Measurements from ENCODE around the gene PCGF6.
A peak's percentile ranks its signal among the peaks of the same experiment; 100 is the strongest.
"Not testable (repeated sequence)": the region's sequence is repeated elsewhere in the genome, so short reads cannot be mapped to it uniquely, and the experiment has no call there.

Gene PCGF6

GRCh38 chr10:103350517-103351260, at the start of gene PCGF6:
Gene PCGF6, minus strand, starts transcription at chr10:103351140. Its CDS starts 74 bp downstream, at chr10:103351066.
- peak; percentile 7 to 87 (median 63) for DNase-seq

GRCh38 chr10:103397191-103397825, 46.4 kb upstream of the PCGF6 start:
- DNase-seq, result no peak

- no peak for DNase-seq
Measured at GRCh38 chr10:103396789-103397087, 45.8 kb upstream of the PCGF6 start.

- peak; percentile 56 to 98 (median 95) for DNase-seq
Measured at GRCh38 chr10:103396067-103396788, 45.3 kb upstream of the PCGF6 start, which contains the start of the genes ATP5MK and PDCD11. Gene ATP5MK, minus strand, starts transcription at chr10:103396475. Its CDS starts 4,018 bp downstream, at chr10:103392457. Gene PDCD11, plus strand, starts transcription at chr10:103396626. Its CDS starts 1,801 bp downstream, at chr10:103398427.

GRCh38 chr10:103395754-103396066, 44.8 kb upstream of the PCGF6 start:
- peak in 1 of 51 donors; percentile 12 for DNase-seq

GRCh38 chr10:103394180-103394579, 43.2 kb upstream of the PCGF6 start:
- DNase-seq, result no peak

- no peak for DNase-seq
Measured at GRCh38 chr10:103382769-103383168, 31.8 kb upstream of the PCGF6 start.

- no peak for DNase-seq
Measured at GRCh38 chr10:103374263-103374662, 23.3 kb upstream of the PCGF6 start.

GRCh38 chr10:103373544-103373943, 22.6 kb upstream of the PCGF6 start:
- no peak for DNase-seq

- DNase-seq, result peak; percentile 12 to 95 (median 82)
Measured at GRCh38 chr10:103367782-103368518, 17.0 kb upstream of the PCGF6 start, which contains the start of gene TAF5. Gene TAF5, plus strand, starts transcription at chr10:103367976. Its CDS starts 14 bp downstream, at chr10:103367990.

GRCh38 chr10:103367379-103367781, 16.4 kb upstream of the PCGF6 start:
- no peak for DNase-seq

GRCh38 chr10:103360791-103361190, 9.9 kb upstream of the PCGF6 start:
- DNase-seq, result not testable (repeated sequence)

- DNase-seq, result not testable (repeated sequence)
Measured at GRCh38 chr10:103359493-103359892, 8.6 kb upstream of the PCGF6 start.

- DNase-seq, result no peak
Measured at GRCh38 chr10:103355906-103356599, 5.1 kb upstream of the PCGF6 start.

- DNase-seq, result not testable (repeated sequence)
Measured at GRCh38 chr10:103354567-103354966, 3.6 kb upstream of the PCGF6 start.

GRCh38 chr10:103353281-103353680, 2.3 kb upstream of the PCGF6 start:
- no peak for DNase-seq

- peak in 1 of 51 donors; percentile 26 for DNase-seq
Measured at GRCh38 chr10:103350175-103350516, 794 bp downstream of the PCGF6 start.

- no peak for DNase-seq
Measured at GRCh38 chr10:103336370-103336769, 14.6 kb downstream of the PCGF6 start.

GRCh38 chr10:103334567-103334966, 16.4 kb downstream of the PCGF6 start:
- DNase-seq, result no peak

GRCh38 chr10:103333934-103334520, 16.9 kb downstream of the PCGF6 start:
- no peak for DNase-seq

GRCh38 chr10:103327906-103328305, 23.0 kb downstream of the PCGF6 start:
- no peak for DNase-seq

Measured in hypothalamus (tissue), 51 donors.